Activated CD8-positive, alpha-beta T cell treated with anti-CD3 and anti-CD28 coated beads for 36 hours (primary cell): ENCODE data around the gene SYNJ2. TPM values are rescaled to one million over a fixed set of nuclear protein-coding genes. Genes with fewer than 3 reads are reported as not detected.

Experiments
- ATAC-seq: fragments of 200-7000 bp; cut with Tn5 transposase; one replicate; pipeline ENCODE4 v1.10.0; 2021; ENCODE audit warnings: mild to moderate bottlenecking, moderate library complexity
- CTCF ChIA-PET: fragments of 350-600 bp; sonication (Branson Sonifier 250); formaldehyde crosslinking; loops from one replicate; lab custom pipeline; 2021; ENCODE audit warnings: antibody characterized with exemption; lab: Charles Lee
- POLR2A ChIA-PET: fragments of 350-600 bp; sonication (Branson Sonifier 250); formaldehyde crosslinking; loops from one replicate; lab custom pipeline; 2021; ENCODE audit warnings: antibody characterized with exemption; lab: Charles Lee
- DNase-seq: peaks from one replicate; pipeline ENCODE4 v3.0.0-alpha.2; 2020
- H3K27ac Mint-ChIP-seq: one replicate; pipeline ENCODE4 v1.8.0; 2021; ENCODE audit warnings: mild to moderate bottlenecking, mixed read lengths
- H3K27me3 Mint-ChIP-seq: one replicate; pipeline ENCODE4 v1.8.0; 2021; ENCODE audit warnings: mixed read lengths
- H3K36me3 Mint-ChIP-seq: one replicate; pipeline ENCODE4 v1.8.0; 2021; ENCODE audit warnings: low read depth, mixed read lengths
- H3K4me1 Mint-ChIP-seq: one replicate; pipeline ENCODE4 v1.8.0; 2021; ENCODE audit warnings: low read depth, mixed read lengths
- H3K4me3 Mint-ChIP-seq: one replicate; pipeline ENCODE4 v1.8.0; 2021; ENCODE audit warnings: mild to moderate bottlenecking, moderate library complexity, mixed read lengths
- H3K9me3 Mint-ChIP-seq: one replicate; pipeline ENCODE4 v1.8.0; 2021; ENCODE audit warnings: mixed read lengths
- intact Hi-C: fragments of 100-400 bp; cut with micrococcal nuclease; formaldehyde crosslinking; loops from one replicate; pipeline ENCODE4 v1.10.0; 2022
- total RNA-seq, 2 experiments: library from RNA; stranded (reverse); gene quantifications; one replicate each; pipeline ENCODE4 v1.2.3, GENCODE V29; 2021
- TF ChIP-seq, protein P1 (sequence below): fragments of 200-600 bp; IDR thresholded peaks from one replicate; pipeline ENCODE4 v1.8.0; 2022; ENCODE audit warnings: antibody characterized with exemption, mild to moderate bottlenecking

SYNJ2 gene
- total RNA-seq, 2 experiments from 2014 or later: 27.7 to 28.5 TPM

DNA sequence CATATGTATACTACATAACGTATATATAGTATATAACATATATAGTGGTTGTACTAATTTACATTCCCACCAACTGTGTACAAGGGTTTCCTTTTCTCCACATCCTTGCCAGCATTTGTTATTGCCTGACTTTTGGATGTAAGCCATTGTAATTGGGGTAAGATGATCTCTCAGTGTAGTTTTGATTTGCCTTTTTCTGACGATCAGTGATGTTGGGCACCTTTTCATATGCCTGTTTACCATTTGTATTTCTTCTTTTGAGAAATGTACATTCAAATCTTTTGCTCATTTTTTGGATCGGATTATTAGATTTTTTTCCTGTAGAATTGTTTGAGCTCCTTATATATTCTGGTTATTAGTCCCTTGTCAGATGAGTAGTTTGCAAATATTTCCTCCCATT, 11.4 kb downstream of the SYNJ2 start:
- POLR2A ChIA-PET: interaction anchor here (0.6 to 1.0 kb wide), 3 partner anchors 10 to 611 kb away, joined by 3 to 5 read pairs (median 3); no protein-coding TSS in a partner anchor
- TF ChIP-seq, protein P1, sequence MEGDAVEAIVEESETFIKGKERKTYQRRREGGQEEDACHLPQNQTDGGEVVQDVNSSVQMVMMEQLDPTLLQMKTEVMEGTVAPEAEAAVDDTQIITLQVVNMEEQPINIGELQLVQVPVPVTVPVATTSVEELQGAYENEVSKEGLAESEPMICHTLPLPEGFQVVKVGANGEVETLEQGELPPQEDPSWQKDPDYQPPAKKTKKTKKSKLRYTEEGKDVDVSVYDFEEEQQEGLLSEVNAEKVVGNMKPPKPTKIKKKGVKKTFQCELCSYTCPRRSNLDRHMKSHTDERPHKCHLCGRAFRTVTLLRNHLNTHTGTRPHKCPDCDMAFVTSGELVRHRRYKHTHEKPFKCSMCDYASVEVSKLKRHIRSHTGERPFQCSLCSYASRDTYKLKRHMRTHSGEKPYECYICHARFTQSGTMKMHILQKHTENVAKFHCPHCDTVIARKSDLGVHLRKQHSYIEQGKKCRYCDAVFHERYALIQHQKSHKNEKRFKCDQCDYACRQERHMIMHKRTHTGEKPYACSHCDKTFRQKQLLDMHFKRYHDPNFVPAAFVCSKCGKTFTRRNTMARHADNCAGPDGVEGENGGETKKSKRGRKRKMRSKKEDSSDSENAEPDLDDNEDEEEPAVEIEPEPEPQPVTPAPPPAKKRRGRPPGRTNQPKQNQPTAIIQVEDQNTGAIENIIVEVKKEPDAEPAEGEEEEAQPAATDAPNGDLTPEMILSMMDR: no peak
- intact Hi-C loops: no loop called here
- Mint-ChIP-seq H3K4me1 (peaks cover 47% of the 10 kb centered on the region), H3K9me3 (no peaks in the 10 kb centered on the region), H3K27me3 (no peaks in the 10 kb centered on the region), H3K27ac (no peak overlapping the region), H3K36me3 (no peaks in the 10 kb centered on the region), H3K4me3 (no peak overlapping the region)
- no peak for DNase-seq
- ATAC-seq: no peak
- CTCF ChIA-PET: interaction anchor here (0.8 to 2.5 kb wide), 3 partner anchors 9 to 34 kb away, joined by 3 to 8 read pairs (median 4); no protein-coding TSS in a partner anchor

DNA sequence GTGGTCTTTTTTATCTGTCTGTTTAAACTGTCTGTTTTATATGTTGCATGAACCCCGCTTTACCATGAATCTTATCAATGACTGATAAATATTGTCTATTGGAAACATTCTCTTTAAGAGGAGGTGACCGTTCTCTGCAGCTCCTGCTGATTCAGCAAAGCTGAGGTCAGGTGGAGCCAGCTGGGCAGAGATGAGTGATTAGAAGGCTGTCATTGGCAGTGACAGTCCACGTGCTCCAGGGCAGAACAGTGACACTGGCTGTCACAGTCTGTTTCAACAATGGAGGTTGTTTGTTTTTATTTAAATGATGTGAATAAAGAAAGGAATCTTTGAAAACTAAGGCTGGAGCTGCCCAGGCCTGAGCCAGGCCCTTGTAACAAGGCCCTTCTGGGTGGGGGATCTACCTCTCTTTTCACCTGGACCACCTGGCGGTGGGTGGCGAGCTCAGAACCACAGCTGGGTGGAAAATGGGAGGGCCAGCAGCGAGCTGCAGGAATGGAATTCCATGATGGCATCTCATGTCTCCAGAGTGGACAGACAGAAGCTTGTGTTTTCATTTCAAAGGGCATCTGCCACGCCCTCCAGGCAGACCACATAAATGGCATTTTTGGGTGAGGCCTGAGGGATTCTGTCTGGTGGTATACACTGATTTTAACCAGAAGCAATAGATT, 12.6 kb downstream of the SYNJ2 start:
- Mint-ChIP-seq H3K4me1 (peaks cover 40% of the 10 kb centered on the region), H3K4me3 (no peak overlapping the region), H3K27me3 (no peaks in the 10 kb centered on the region), H3K9me3 (no peaks in the 10 kb centered on the region), H3K27ac (no peak overlapping the region), H3K36me3 (no peaks in the 10 kb centered on the region)
- intact Hi-C loops: no loop called here
- DNase-seq (no peak), ATAC-seq (no peak)
- CTCF ChIA-PET: interaction anchor here (1.3 to 2.5 kb wide), 3 partner anchors 10 to 32 kb away, joined by 4 to 9 read pairs (median 8); no protein-coding TSS in a partner anchor
- POLR2A ChIA-PET: interaction anchor here (0.9 kb wide), 1 partner anchor 69 kb away, joined by 3 read pairs; no protein-coding TSS in a partner anchor
- TF ChIP-seq, protein P1: no peak

DNA sequence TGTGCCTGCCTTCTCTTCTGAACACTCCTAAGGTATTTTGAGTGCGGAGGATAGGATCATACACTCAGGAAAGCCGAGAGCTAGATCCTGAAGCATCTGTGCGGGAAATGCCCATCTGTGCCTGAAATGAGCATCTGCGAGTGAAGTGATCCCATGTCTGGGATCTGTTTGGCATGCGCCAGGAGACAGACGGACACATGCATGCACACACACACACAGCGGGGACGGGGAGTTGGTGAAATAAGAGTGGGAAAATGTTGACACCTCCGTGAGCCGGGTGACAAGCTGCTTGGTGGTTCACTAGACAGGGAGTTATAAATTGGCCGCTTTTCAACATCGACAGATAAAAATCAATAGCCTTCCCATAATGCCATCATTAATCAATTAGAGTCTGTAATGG, 13.8 kb downstream of the SYNJ2 start:
- POLR2A ChIA-PET: no interaction called here
- Mint-ChIP-seq H3K9me3 (no peaks in the 10 kb centered on the region), H3K36me3 (no peaks in the 10 kb centered on the region), H3K4me1 (peaks cover 29% of the 10 kb centered on the region), H3K4me3 (no peak overlapping the region), H3K27ac (no peak overlapping the region), H3K27me3 (no peaks in the 10 kb centered on the region)
- TF ChIP-seq, protein P1: no peak
- no peak for DNase-seq
- CTCF ChIA-PET: interaction anchor here (1.5 to 2.5 kb wide), 2 partner anchors 17 to 31 kb away, joined by 8 to 9 read pairs; no protein-coding TSS in a partner anchor
- intact Hi-C loops: no loop called here
- no peak for ATAC-seq

DNA sequence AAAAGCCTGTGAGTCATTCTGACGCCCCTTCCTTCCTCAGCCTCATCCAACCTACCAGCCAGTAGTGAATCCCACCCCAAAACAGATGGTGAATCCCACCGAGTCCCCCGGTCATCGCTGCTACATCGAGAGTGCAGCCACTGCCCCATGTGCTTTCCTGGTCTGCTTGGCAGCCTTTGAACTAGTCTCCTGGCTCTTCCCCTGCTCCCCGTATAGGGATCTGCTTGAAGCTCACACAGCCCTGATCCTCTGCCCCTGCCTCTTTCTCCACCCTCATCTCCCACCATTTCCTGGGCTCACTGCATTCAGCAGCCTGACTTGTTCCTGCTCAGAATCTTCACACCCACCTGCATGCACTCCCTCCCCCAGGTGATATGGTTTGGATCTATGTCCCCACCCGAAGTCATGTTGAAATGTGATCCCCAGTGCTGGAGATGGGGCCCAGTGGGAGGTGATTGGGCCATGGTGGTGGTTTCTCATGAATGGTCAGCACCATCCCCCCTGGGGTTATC, 14.6 kb downstream of the SYNJ2 start:
- TF ChIP-seq, protein P1: no peak
- ChIA-PET CTCF (no interaction called here), POLR2A (no interaction called here)
- Mint-ChIP-seq H3K4me3 (no peak overlapping the region), H3K27me3 (no peaks in the 10 kb centered on the region), H3K36me3 (peaks cover 4% of the 10 kb centered on the region), H3K4me1 (peaks cover 23% of the 10 kb centered on the region), H3K9me3 (no peaks in the 10 kb centered on the region), H3K27ac (no peak overlapping the region)
- intact Hi-C loops: no loop called here
- DNase-seq (no peak), ATAC-seq (no peak)
